Endothelial cell of umbilical vein (primary cell): Measurements from ENCODE around the gene CABLES1.

Experiments
- JUN ChIP-seq: IDR thresholded peaks from 2 replicates; pipeline ENCODE4 v1.6.1; 2011; ENCODE audit warnings: borderline replicate concordance, low read depth; ENCODE audit not compliant: insufficient read length, insufficient read depth
- POLR2A ChIP-seq: IDR thresholded peaks from 2 replicates; pipeline ENCODE4 v1.6.1; 2012; ENCODE audit warnings: low read depth, mild to moderate bottlenecking, control low read depth, low read length
- POLR2AphosphoS5 ChIP-seq: IDR thresholded peaks from 2 replicates; pipeline ENCODE4 v1.6.1; 2012; ENCODE audit warnings: low read depth, mild to moderate bottlenecking, control low read depth, low read length, moderate library complexity; ENCODE audit not compliant: insufficient read depth
- TF ChIP-seq, protein P1 (sequence below), 2 donors: IDR thresholded peaks; 1 replicate in 1 of 2; 2 replicates in 1 of 2; pipeline ENCODE4 v1.5.1; 2011; ENCODE audit warnings: low read length in 2 of 2, mild to moderate bottlenecking in 2 of 2, moderate library complexity in 2 of 2, control low read depth in 1 of 2, inconsistent platforms in 1 of 2, low read depth in 1 of 2; ENCODE audit not compliant: insufficient read depth in 1 of 2; ENCODE audit errors: extremely low read depth in 1 of 2

- TF ChIP-seq POLR2A, result no peak
- TF ChIP-seq, protein P1, sequence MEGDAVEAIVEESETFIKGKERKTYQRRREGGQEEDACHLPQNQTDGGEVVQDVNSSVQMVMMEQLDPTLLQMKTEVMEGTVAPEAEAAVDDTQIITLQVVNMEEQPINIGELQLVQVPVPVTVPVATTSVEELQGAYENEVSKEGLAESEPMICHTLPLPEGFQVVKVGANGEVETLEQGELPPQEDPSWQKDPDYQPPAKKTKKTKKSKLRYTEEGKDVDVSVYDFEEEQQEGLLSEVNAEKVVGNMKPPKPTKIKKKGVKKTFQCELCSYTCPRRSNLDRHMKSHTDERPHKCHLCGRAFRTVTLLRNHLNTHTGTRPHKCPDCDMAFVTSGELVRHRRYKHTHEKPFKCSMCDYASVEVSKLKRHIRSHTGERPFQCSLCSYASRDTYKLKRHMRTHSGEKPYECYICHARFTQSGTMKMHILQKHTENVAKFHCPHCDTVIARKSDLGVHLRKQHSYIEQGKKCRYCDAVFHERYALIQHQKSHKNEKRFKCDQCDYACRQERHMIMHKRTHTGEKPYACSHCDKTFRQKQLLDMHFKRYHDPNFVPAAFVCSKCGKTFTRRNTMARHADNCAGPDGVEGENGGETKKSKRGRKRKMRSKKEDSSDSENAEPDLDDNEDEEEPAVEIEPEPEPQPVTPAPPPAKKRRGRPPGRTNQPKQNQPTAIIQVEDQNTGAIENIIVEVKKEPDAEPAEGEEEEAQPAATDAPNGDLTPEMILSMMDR (IDR thresholded peaks at IDR 0.05; ENCODE audit: extremely low read depth in 1 of 2, insufficient read depth in 1 of 2, low read depth in 1 of 2, low read length in 2 of 2), result no peak
- TF ChIP-seq POLR2AphosphoS5, result no peak
- TF ChIP-seq JUN, result no peak
Observed at GRCh38 chr18:23230686-23231085, 95.4 kb downstream of the CABLES1 start.
